Loucy (cell line): ENCODE measurements around the gene ARHGAP5.

Experiments used
- H2AFZ ChIP-seq: fragments of 200-600 bp; sonication (generic); 2 replicates; pipeline ENCODE4 v1.6.0; 2016; ENCODE audit warnings: antibody characterized with exemption, mild to moderate bottlenecking, low read length, moderate library complexity
- H3F3A ChIP-seq: fragments of 200-600 bp; 2 replicates; pipeline ENCODE4 v1.6.0; 2016; ENCODE audit warnings: antibody characterized with exemption, low read depth, mild to moderate bottlenecking
- H3K27me3 ChIP-seq: fragments of 200-600 bp; sonication (generic); 2 replicates; pipeline ENCODE4 v1.6.1; 2014; ENCODE audit warnings: low read length, mild to moderate bottlenecking; ENCODE audit not compliant: insufficient read depth, poor library complexity, severe bottlenecking
- H3K36me3 ChIP-seq: fragments of 200-600 bp; sonication (generic); 2 replicates; pipeline ENCODE4 v1.6.1; 2016; ENCODE audit warnings: low read length; ENCODE audit not compliant: insufficient read depth
- H3K4me1 ChIP-seq: fragments of 200-600 bp; sonication (generic); 2 replicates; pipeline ENCODE4 v1.5.1; 2014; ENCODE audit warnings: low read length, mild to moderate bottlenecking; ENCODE audit not compliant: insufficient read depth, poor library complexity, severe bottlenecking
- H3K4me2 ChIP-seq: fragments of 200-600 bp; sonication (generic); 2 replicates; pipeline ENCODE4 v1.6.0; 2014; ENCODE audit warnings: antibody characterized with exemption, low read length, low read depth, mild to moderate bottlenecking; ENCODE audit not compliant: poor library complexity, severe bottlenecking
- H3K4me3 ChIP-seq: fragments of 200-600 bp; sonication (generic); 2 replicates; pipeline ENCODE4 v1.5.1; 2014; ENCODE audit warnings: low read length, mild to moderate bottlenecking, mixed read lengths; ENCODE audit not compliant: poor library complexity, severe bottlenecking
- H3K79me2 ChIP-seq: fragments of 200-600 bp; sonication (generic); 2 replicates; pipeline ENCODE4 v1.6.1; 2014; ENCODE audit warnings: low read length; ENCODE audit not compliant: insufficient read depth
- H3K9ac ChIP-seq: fragments of 200-600 bp; sonication (generic); 2 replicates; pipeline ENCODE4 v1.6.0; 2014; ENCODE audit warnings: mild to moderate bottlenecking, low read depth, low read length, moderate library complexity; ENCODE audit not compliant: poor library complexity, severe bottlenecking
- H3K9me2 ChIP-seq: fragments of 200-600 bp; sonication (generic); replicated peaks from 2 replicates; pipeline ENCODE4 v1.6.1; 2016; ENCODE audit warnings: low read depth, low read length, mixed read lengths
- H3K9me3 ChIP-seq: fragments of 200-600 bp; sonication (generic); 2 replicates; pipeline ENCODE4 v1.6.1; 2014; ENCODE audit warnings: mild to moderate bottlenecking, antibody characterized with exemption, low read length, low read depth; ENCODE audit not compliant: insufficient read depth
- H4K20me1 ChIP-seq: fragments of 200-600 bp; sonication (generic); 2 replicates; pipeline ENCODE4 v1.6.0; 2014; ENCODE audit warnings: antibody characterized with exemption, low read length, mild to moderate bottlenecking; ENCODE audit not compliant: insufficient read depth, poor library complexity, severe bottlenecking
- CTCF ChIP-seq: fragments of 200-600 bp; sonication (generic); conservative IDR thresholded peaks from 2 replicates; pipeline ENCODE4 v1.5.1; 2014; ENCODE audit warnings: mild to moderate bottlenecking, antibody characterized with exemption, low read length
- EZH2phosphoT487 ChIP-seq: fragments of 200-600 bp; IDR thresholded peaks from 2 replicates; pipeline ENCODE4 v1.6.1; 2018; ENCODE audit warnings: antibody characterized with exemption, mild to moderate bottlenecking, moderate library complexity, borderline replicate concordance

ARHGAP5 gene

GRCh38 chr14:32078858-32079216, 1.7 kb downstream of the ARHGAP5 start:
- Histone ChIP-seq H3K4me3 (peak overlapping the region; percentile 96), H2AFZ (no peak overlapping the region), H4K20me1 (peaks cover 51% of the 10 kb centered on the region), H3K36me3 (no peaks in the 10 kb centered on the region), H3K9me2 (no peaks in the 10 kb centered on the region), H3K79me2 (peaks cover 62% of the 10 kb centered on the region), H3F3A (0 out of 2 replicates have a peak, but pooled peaks cover 8% of the 10 kb centered on the region), H3K4me2 (peak overlapping the region; percentile 80), H3K9me3 (no peaks in the 10 kb centered on the region), H3K27me3 (no peaks in the 10 kb centered on the region), H3K4me1 (peaks cover 36% of the 10 kb centered on the region), H3K9ac (peak overlapping the region; percentile 89)
- TF ChIP-seq EZH2phosphoT487 (no peak), CTCF (no peak)

GRCh38 chr14:32079264-32079663, 2.2 kb downstream of the ARHGAP5 start:
- Histone ChIP-seq H2AFZ (no peak overlapping the region), H3K79me2 (peaks cover 66% of the 10 kb centered on the region), H3K9ac (peak overlapping the region; percentile 89), H3K9me2 (no peaks in the 10 kb centered on the region), H3K4me1 (peaks cover 36% of the 10 kb centered on the region), H3K4me2 (peak overlapping the region; percentile 80), H3K9me3 (no peaks in the 10 kb centered on the region), H3K4me3 (peak overlapping the region; percentile 96), H3K27me3 (no peaks in the 10 kb centered on the region), H3K36me3 (no peaks in the 10 kb centered on the region), H3F3A (0 out of 2 replicates have a peak, but pooled peaks cover 4% of the 10 kb centered on the region), H4K20me1 (peaks cover 54% of the 10 kb centered on the region)
- TF ChIP-seq EZH2phosphoT487 = no peak
- TF ChIP-seq CTCF = no peak

- H3K79me2 ChIP-seq = peaks cover 74% of the 10 kb centered on the region
Observed at GRCh38 chr14:32080001-32080510, 3.0 kb downstream of the ARHGAP5 start.

More at GRCh38 chr14:32080001-32080510, 3.0 kb downstream of the ARHGAP5 start:
- Histone ChIP-seq H3F3A (0 out of 2 replicates have a peak, but pooled peaks cover 2% of the 10 kb centered on the region), H3K9me3 (no peaks in the 10 kb centered on the region), H3K4me2 (peak overlapping the region; percentile 80), H2AFZ (no peak overlapping the region), H3K9ac (peak overlapping the region; percentile 89), H4K20me1 (peaks cover 62% of the 10 kb centered on the region), H3K27me3 (no peaks in the 10 kb centered on the region), H3K4me1 (peaks cover 36% of the 10 kb centered on the region), H3K36me3 (no peaks in the 10 kb centered on the region), H3K9me2 (no peaks in the 10 kb centered on the region), H3K4me3 (peak overlapping the region; percentile 96)
- TF ChIP-seq CTCF = no peak
- TF ChIP-seq EZH2phosphoT487 = no peak
